ENCODE data around the gene SCNN1A.

GRCh38 chr12:6328945-6329702 lies 46.2 kb downstream of the SCNN1A start:
- TF ChIP-seq GATA2 (IDR thresholded peaks at IDR 0.05; ENCODE audit: low read depth, low read length) (no peak), GATA3 (IDR thresholded peaks at IDR 0.05; ENCODE audit: low read depth, low read length) (no peak)

Data from SH-SY5Y (cell line).